ENCODE measurements around the gene GDAP1L1.

Gene GDAP1L1

GRCh38 chr20:44204156-44204831 is 42.8 kb upstream of the GDAP1L1 start:
- H2AFZ ChIP-seq (ENCODE audit: low read depth, low read length), result no peak overlapping the region
- no peaks in the 10 kb centered on the region for H3K27me3 ChIP-seq (ENCODE audit: insufficient read depth, low read length, poor library complexity)
- no peak overlapping the region for H3K4me3 ChIP-seq (ENCODE audit: low read depth in 1 of 2, low read length in 2 of 2)
- peaks cover 63% of the 10 kb centered on the region for H3K36me3 ChIP-seq (ENCODE audit: insufficient read depth, low read length)
- H3K9ac ChIP-seq (ENCODE audit: low read depth, low read length), result no peak overlapping the region
- peaks cover 14% of the 10 kb centered on the region for H3K4me1 ChIP-seq (ENCODE audit: insufficient read depth, low read length)
- H3K27ac ChIP-seq (ENCODE audit: low read length), result no peak overlapping the region
- H3K9me3 ChIP-seq (ENCODE audit: insufficient read depth, low read length, severe bottlenecking), result no peaks in the 10 kb centered on the region
- H3K4me2 ChIP-seq (ENCODE audit: insufficient read depth, low read length), result no peak overlapping the region
- no peak for DNase-seq
- peaks cover 52% of the 10 kb centered on the region for H4K20me1 ChIP-seq (ENCODE audit: insufficient read depth, low read length)
- ATAC-seq (ENCODE audit: insufficient read depth, low read depth), result no peak
- TF ChIP-seq EZH2 (IDR thresholded peaks at IDR 0.05; ENCODE audit: borderline replicate concordance, low read depth, low read length, severe bottlenecking) (no peak), CTCF (IDR thresholded peaks at IDR 0.05; ENCODE audit: borderline replicate concordance, extremely low read depth, low read length, poor library complexity, severe bottlenecking) (no peak)
- H3K79me2 ChIP-seq (ENCODE audit: insufficient read depth, low read length), result peaks cover 70% of the 10 kb centered on the region

GRCh38 chr20:44204832-44205215 is 42.3 kb upstream of the GDAP1L1 start:
- H3K4me3 ChIP-seq (ENCODE audit: low read depth in 1 of 2, low read length in 2 of 2), result no peak overlapping the region
- H4K20me1 ChIP-seq (ENCODE audit: insufficient read depth, low read length), result peaks cover 54% of the 10 kb centered on the region
- TF ChIP-seq EZH2 (IDR thresholded peaks at IDR 0.05; ENCODE audit: borderline replicate concordance, low read depth, low read length, severe bottlenecking), result no peak
- no peak for TF ChIP-seq CTCF (IDR thresholded peaks at IDR 0.05; ENCODE audit: borderline replicate concordance, extremely low read depth, low read length, poor library complexity, severe bottlenecking)
- no peak overlapping the region for H3K4me2 ChIP-seq (ENCODE audit: insufficient read depth, low read length)
- DNase-seq (no peak), ATAC-seq (ENCODE audit: insufficient read depth, low read depth) (no peak)
- no peaks in the 10 kb centered on the region for H3K9me3 ChIP-seq (ENCODE audit: insufficient read depth, low read length, severe bottlenecking)
- peaks cover 19% of the 10 kb centered on the region for H3K4me1 ChIP-seq (ENCODE audit: insufficient read depth, low read length)
- H3K36me3 ChIP-seq (ENCODE audit: insufficient read depth, low read length), result peaks cover 57% of the 10 kb centered on the region
- H3K9ac ChIP-seq (ENCODE audit: low read depth, low read length), result no peak overlapping the region
- peaks cover 75% of the 10 kb centered on the region for H3K79me2 ChIP-seq (ENCODE audit: insufficient read depth, low read length)
- H2AFZ ChIP-seq (ENCODE audit: low read depth, low read length), result no peak overlapping the region
- H3K27me3 ChIP-seq (ENCODE audit: insufficient read depth, low read length, poor library complexity), result no peaks in the 10 kb centered on the region
- H3K27ac ChIP-seq (ENCODE audit: low read length), result no peak overlapping the region

GRCh38 chr20:44206132-44206531 is 41.0 kb upstream of the GDAP1L1 start:
- TF ChIP-seq CTCF (IDR thresholded peaks at IDR 0.05; ENCODE audit: borderline replicate concordance, extremely low read depth, low read length, poor library complexity, severe bottlenecking), result no peak
- TF ChIP-seq EZH2 (IDR thresholded peaks at IDR 0.05; ENCODE audit: borderline replicate concordance, low read depth, low read length, severe bottlenecking), result no peak
- Histone ChIP-seq H3K27ac (ENCODE audit: low read length) (no peak overlapping the region), H4K20me1 (ENCODE audit: insufficient read depth, low read length) (peaks cover 50% of the 10 kb centered on the region), H3K27me3 (ENCODE audit: insufficient read depth, low read length, poor library complexity) (no peaks in the 10 kb centered on the region), H3K4me3 (ENCODE audit: low read depth in 1 of 2, low read length in 2 of 2) (no peak overlapping the region), H2AFZ (ENCODE audit: low read depth, low read length) (no peak overlapping the region), H3K9me3 (ENCODE audit: insufficient read depth, low read length, severe bottlenecking) (no peaks in the 10 kb centered on the region), H3K9ac (ENCODE audit: low read depth, low read length) (no peak overlapping the region), H3K36me3 (ENCODE audit: insufficient read depth, low read length) (peaks cover 44% of the 10 kb centered on the region), H3K79me2 (ENCODE audit: insufficient read depth, low read length) (peaks cover 82% of the 10 kb centered on the region), H3K4me2 (ENCODE audit: insufficient read depth, low read length) (no peak overlapping the region), H3K4me1 (ENCODE audit: insufficient read depth, low read length) (peaks cover 22% of the 10 kb centered on the region)
- ATAC-seq (ENCODE audit: insufficient read depth, low read depth) (no peak), DNase-seq (no peak)
